Posterior cingulate gyrus (tissue), 11 donors: ENCODE data around the gene PRSS16.
"Not testable (repeated sequence)": the region's sequence is repeated elsewhere in the genome, so short reads cannot be mapped to it uniquely, and the experiment has no call there.

Source experiments
- DNase-seq, 10 donors: peaks; one replicate each; pipeline versions ENCODE4 v3.0.0 to v3.0.0-alpha.2; 2020 to 2021; ENCODE audit warnings: mixed read lengths in 3 of 10
- intact Hi-C: fragments of 100-400 bp; cut with DNase I; formaldehyde crosslinking; loops from one replicate; pipeline ENCODE4 v1.15.1; 2023

Gene PRSS16, protein sequence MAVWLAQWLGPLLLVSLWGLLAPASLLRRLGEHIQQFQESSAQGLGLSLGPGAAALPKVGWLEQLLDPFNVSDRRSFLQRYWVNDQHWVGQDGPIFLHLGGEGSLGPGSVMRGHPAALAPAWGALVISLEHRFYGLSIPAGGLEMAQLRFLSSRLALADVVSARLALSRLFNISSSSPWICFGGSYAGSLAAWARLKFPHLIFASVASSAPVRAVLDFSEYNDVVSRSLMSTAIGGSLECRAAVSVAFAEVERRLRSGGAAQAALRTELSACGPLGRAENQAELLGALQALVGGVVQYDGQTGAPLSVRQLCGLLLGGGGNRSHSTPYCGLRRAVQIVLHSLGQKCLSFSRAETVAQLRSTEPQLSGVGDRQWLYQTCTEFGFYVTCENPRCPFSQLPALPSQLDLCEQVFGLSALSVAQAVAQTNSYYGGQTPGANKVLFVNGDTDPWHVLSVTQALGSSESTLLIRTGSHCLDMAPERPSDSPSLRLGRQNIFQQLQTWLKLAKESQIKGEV

DNA sequence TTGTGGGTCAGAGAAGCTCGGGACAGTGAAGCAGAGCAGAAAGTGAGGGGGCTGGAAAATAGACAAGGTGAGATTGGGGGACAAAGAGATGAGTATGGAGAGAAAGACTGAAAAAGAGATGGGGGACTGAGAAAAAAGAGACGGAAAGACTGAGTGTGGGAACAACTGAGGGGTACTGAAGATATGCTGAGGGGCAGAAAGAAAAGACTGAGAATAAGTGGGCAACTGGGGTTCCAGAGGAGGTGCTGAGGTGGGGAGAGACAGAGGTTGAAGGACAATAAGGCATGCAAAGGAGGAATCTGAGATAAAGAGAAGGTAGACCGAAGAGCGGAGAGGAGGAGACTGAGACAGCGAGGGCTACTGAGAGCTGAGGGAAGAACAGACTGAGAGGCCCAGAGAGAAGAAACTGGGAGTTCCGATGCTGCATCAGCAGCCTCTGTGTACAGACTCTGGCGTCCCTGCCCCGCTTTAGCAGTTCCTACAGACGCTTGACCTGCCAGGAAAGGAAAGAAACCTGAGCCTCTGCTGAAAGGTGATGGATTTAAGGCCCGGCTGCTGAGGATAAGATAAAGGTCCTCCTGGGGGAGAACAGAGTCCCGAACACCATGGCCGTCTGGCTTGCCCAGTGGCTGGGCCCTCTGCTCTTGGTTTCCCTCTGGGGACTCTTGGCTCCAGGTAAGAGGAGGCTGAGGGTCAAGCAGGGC lies at the start of gene PRSS16:
Gene PRSS16 (plus strand): TSS at position 569 of the 704 bp plus-strand sequence. CDS start 37 bp downstream, at position 606.
- intact Hi-C loops: no loop called here
- no peak for DNase-seq

GRCh38 chr6:27205375-27206278 lies 41.9 kb upstream of the PRSS16 start:
- intact Hi-C loops: no loop called here
- no peak for DNase-seq

DNA sequence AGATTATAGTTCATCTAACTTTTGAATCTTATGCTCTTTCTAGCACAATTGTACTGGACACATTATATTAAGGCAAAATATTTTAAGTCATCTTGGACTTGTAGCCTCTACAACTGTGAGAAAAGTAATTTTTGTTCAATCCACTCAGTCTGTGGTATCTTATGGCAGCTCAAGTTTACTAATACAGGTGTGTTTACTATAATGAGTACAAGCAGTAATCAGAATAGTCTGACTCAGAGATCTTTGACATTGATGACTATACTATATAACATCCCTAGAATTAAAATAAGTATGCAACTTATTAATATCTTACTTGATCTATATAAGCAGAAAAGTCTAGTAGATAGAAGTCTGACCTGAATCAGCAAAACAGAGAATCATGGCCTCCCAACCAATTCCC lies 40.7 kb upstream of the PRSS16 start:
- intact Hi-C loops: no loop called here
- no peak for DNase-seq

DNA sequence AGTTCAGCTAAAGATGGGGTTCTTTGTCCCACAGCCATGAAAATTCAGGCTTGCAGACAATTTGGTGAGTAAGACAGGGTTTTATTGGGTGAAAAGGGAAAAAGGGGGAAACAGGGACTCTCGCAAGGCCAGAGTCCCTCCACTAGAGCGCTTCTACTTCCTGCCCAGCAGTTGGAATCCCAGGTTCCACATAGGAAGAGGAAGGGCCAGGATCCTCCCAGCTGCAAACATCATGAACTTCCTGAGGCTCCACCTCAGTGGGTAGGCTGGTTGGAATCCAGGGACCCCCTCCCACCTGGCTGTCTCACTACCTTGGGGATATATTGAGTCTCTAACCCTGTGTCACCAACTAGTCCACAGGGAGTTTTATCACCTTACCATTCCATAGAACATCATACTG lies 39.5 kb upstream of the PRSS16 start:
- intact Hi-C loops: no loop called here

GRCh38 chr6:27209196-27209595 lies 38.3 kb upstream of the PRSS16 start:
- intact Hi-C loops: no loop called here
- DNase-seq: no peak

More for the DNA sequence above, 39.5 kb upstream of the PRSS16 start:
- DNase-seq: no peak

- intact Hi-C loops: no loop called here
- no peak for DNase-seq
Measured at GRCh38 chr6:27209659-27210269, 37.7 kb upstream of the PRSS16 start.

DNA sequence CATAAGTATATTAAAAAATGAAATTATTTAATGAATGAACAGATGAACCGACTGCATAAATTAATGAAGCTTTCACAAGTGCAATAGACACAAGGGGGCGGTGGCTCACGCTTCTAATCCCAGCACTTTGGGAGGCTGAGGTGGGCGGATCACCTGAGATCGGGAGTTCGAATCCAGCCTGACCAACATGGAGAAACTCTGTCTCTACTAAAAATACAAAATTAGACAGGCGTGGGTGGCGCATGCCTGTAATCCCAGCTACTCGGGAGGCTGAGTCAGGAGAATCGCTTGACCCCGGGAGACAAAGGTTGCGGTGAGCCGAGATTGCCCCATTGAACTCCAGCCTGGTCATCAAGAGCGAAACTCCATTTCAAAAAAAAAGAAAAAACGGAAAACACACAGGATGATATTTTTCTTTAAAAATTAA lies 34.4 kb upstream of the PRSS16 start:
- DNase-seq, intact Hi-C loops: not testable (repeated sequence)

- DNase-seq: no peak
- intact Hi-C loops: no loop called here
Measured at GRCh38 chr6:27213544-27214125, 33.9 kb upstream of the PRSS16 start.

GRCh38 chr6:27214126-27214601 lies 33.3 kb upstream of the PRSS16 start:
- DNase-seq: no peak
- intact Hi-C loops: no loop called here

DNA sequence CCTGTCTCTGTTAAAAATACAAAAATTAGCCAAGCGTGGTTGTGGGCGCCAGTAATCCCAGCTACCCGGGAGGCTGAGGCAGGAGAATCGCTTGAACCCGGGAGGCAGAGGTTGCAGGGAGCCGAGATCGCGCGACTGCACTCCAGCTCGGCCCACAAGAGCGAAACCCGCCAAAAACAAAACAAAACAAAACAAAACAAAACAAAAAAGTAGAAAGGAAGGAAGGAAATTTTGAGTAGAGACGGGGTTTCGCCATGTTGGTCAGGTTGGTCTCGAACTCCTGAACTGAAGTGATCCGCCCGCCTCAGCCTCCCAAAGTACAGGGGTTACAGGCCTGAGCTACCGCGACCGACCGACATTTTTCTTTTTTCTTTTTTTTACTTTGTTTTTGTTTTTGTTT lies 30.6 kb upstream of the PRSS16 start:
- DNase-seq: no peak
- intact Hi-C loops: no loop called here

GRCh38 chr6:27222971-27223370 lies 24.5 kb upstream of the PRSS16 start:
- intact Hi-C loops: not testable (repeated sequence)

GRCh38 chr6:27224729-27225128 lies 22.8 kb upstream of the PRSS16 start:
- intact Hi-C loops: no loop called here
- no peak for DNase-seq

More at GRCh38 chr6:27222971-27223370, 24.5 kb upstream of the PRSS16 start:
- DNase-seq: not testable (repeated sequence)

DNA sequence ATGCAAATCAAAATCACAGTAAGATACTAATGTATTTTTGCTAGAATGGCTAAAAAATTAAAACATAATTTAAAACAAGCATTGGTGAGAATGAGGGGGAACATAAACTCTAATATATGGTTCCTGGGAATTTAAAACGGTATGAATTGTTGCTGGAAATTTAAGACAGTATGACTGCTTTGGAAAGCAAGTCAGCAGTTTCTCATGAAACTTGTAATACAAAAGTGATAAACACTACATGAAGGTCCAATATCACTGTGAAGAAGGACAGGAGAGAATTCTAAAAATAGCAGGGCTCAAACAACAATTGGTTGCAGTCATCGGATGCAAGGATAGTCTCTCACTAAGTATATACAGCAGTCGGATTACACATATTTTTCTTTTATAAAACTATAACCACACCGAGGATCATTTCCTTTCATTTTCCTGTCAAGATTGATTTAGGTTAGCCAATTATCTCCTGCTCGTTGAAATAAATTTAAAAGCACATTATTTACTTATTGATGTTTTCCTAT lies 18.5 kb upstream of the PRSS16 start:
- no peak for DNase-seq
- intact Hi-C loops: no loop called here

DNA sequence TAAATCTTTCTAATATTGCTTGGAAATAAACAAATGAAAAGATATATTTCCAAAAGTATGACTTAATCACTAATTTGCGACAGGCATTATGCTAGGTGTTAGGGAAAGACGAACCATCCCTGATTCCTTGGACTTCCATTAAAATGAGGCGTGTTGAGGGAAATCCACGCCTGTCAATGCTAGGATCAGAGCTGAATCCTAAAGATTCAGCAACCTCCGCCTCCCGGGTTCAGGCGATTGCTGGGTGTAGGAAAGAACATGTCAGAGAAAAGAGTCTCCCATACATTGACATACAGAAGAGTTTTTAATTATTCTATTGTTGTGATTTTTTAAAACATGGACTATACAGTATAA lies 16.8 kb upstream of the PRSS16 start:
- no peak for DNase-seq
- intact Hi-C loops: no loop called here

DNA sequence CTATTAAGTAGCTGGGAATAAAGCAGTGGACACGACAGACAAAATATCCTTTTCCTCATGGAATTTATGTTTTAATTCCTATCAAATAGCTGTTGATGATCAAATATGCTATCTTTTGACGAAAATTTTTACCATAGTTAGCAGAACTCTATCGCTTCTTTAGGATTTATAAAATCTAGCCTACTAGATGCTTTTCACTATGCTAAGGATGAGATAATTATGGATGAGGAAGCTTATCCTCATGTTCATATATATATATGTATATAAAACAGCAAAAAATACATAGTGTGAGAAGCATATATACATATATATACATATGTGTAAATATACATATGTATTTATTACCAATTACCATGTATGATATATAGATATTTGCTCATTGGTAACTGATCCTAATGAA lies 12.9 kb upstream of the PRSS16 start:
- DNase-seq: no peak
- intact Hi-C loops: no loop called here

DNA sequence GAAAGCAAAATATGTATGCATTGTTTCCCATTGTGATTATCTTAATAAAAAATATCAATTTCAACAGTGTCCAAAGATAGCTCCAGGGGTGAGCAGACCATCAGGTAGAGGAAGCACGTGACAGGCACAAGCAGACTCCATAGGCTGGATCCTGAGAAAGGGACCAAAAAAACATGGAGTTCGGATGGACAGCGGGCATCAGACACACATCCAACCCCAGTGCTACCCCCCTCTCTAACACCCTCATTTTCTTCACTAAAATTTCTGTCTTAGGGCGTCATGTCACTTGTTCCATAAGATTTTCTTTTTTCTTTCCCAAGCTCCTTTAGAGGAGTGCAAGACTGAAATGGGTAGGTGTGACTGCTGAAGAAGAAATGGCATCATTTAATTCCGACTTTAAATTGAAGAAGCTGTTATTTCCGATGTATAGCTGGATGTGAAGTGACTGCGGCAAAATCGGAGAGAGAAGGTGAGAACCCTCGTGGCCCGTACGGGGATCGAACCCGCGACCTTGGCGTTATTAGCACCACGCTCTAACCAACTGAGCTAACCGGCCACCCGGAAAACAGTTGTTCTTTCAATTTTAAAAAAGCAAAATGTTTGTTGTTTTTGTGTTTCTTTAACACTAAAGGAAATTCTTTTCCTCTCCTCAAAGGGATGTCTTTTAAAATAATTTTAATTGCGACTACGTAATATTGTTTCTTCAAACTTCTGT lies 10.3 kb upstream of the PRSS16 start:
- intact Hi-C loops: no loop called here
- DNase-seq: no peak

GRCh38 chr6:27238010-27238983 lies 9.2 kb upstream of the PRSS16 start:
- intact Hi-C loops: no loop called here
- no peak for DNase-seq

DNA sequence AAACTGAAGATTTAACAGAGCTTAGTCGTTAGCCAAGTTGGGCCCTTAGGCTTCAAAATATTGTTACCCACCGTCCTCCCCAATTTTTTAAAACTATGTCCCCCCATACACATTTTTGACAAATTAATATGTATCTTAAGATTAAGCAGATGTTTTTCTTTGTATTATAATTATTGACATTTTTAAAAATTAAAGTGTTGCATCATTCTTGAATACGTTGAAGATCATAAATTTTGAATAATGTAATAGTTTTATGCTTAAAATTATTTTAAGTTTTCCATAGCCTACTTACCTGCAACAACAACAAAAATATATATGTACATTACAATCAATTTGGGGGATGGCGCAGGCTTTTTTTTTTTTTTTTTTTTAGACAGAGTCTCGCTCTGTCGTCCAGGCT lies 8.2 kb upstream of the PRSS16 start:
- intact Hi-C loops: no loop called here
- no peak for DNase-seq
